Tibial artery (tissue), 4 donors: ENCODE results near the gene ACER3.
"Not testable (repeated sequence)": the region's sequence is repeated elsewhere in the genome, so short reads cannot be mapped to it uniquely, and the experiment has no call there.

Experiments
- DNase-seq, 2 donors: peaks; one replicate each; pipeline ENCODE4 v3.0.0-alpha.2; 2019
- H3K27ac ChIP-seq, 2 donors: fragments of 200-600 bp; sonication (generic) in 1 of 2; 1 replicate in 1 of 2; 2 replicates in 1 of 2; pipeline ENCODE4 v1.5.1; 2018 to 2019; ENCODE audit warnings: mild to moderate bottlenecking in 1 of 2
- H3K27me3 ChIP-seq, 2 donors: fragments of 200-600 bp; sonication (generic) in 1 of 2; one replicate each; pipeline versions ENCODE4 v1.5.1 to v1.6.0; 2016 to 2019
- H3K36me3 ChIP-seq, 3 donors: fragments of 200-600 bp; sonication (generic) in 2 of 3; one replicate each; pipeline ENCODE4 v1.5.1; 2016 to 2019; ENCODE audit warnings: mild to moderate bottlenecking in 2 of 3
- H3K4me1 ChIP-seq, 4 donors: fragments of 200-600 bp; sonication (generic) in 2 of 4; 1 replicate in 3 of 4; 2 replicates in 1 of 4; pipeline ENCODE4 v1.5.1; 2016 to 2019
- H3K4me3 ChIP-seq, 2 donors: fragments of 200-600 bp; sonication (generic) in 1 of 2; 1 replicate in 1 of 2; 2 replicates in 1 of 2; pipeline ENCODE4 v1.5.1; 2018 to 2019; ENCODE audit warnings: mild to moderate bottlenecking in 2 of 2
- H3K9me3 ChIP-seq, 3 donors: fragments of 200-600 bp; sonication (generic) in 1 of 3; one replicate each; pipeline ENCODE4 v1.5.1; 2016 to 2019
- CTCF ChIP-seq, 2 experiments: fragments of 200-600 bp in 1 of 2; fragments of 450-650 bp in 1 of 2; IDR thresholded peaks; one replicate each; pipeline ENCODE4 v1.5.1; 2017 to 2019; ENCODE audit warnings: antibody characterized with exemption in 2 of 2, mild to moderate bottlenecking in 1 of 2, moderate library complexity in 1 of 2
- intact Hi-C: fragments of 100-400 bp; cut with DNase I; formaldehyde crosslinking; loops from one replicate; pipeline ENCODE4 v1.15.0; 2023; ENCODE audit warnings: low total_unique reads

ACER3 gene

GRCh38 chr11:77014669-77015068 lies 154.0 kb downstream of the ACER3 start:
- peaks cover 0 to 10% (median 7%) of the 10 kb centered on the region in 3 donors for H3K36me3 ChIP-seq
- H3K27me3 ChIP-seq: no peaks in the 10 kb centered on the region
- H3K9me3 ChIP-seq: no peaks in the 10 kb centered on the region
- intact Hi-C loops: no loop called here
- H3K4me3 ChIP-seq: no peak overlapping the region
- H3K4me1 ChIP-seq: no peaks in the 10 kb centered on the region
- H3K27ac ChIP-seq: no peak overlapping the region
- no peak for TF ChIP-seq CTCF (IDR thresholded peaks at IDR 0.05)
- DNase-seq: no peak

- H3K4me3 ChIP-seq, H3K4me1 ChIP-seq, H3K27ac ChIP-seq, H3K27me3 ChIP-seq, H3K9me3 ChIP-seq, DNase-seq, intact Hi-C loops: not testable (repeated sequence)
- H3K36me3 ChIP-seq: peaks cover 0 to 30% (median 7%) of the 10 kb centered on the region in 3 donors
These were observed 157.7 kb downstream of the ACER3 start for GRCh38 chr11:77018396-77018924.

- DNase-seq: no peak
- no peak for TF ChIP-seq CTCF (IDR thresholded peaks at IDR 0.05)
- Histone ChIP-seq H3K9me3 (no peaks in the 10 kb centered on the region), H3K36me3 (peaks cover 0 to 30% (median 7%) of the 10 kb centered on the region in 3 donors), H3K4me1 (no peaks in the 10 kb centered on the region), H3K27ac (no peak overlapping the region), H3K4me3 (no peak overlapping the region), H3K27me3 (no peaks in the 10 kb centered on the region)
- intact Hi-C loops: no loop called here
These were observed 159.4 kb downstream of the ACER3 start for GRCh38 chr11:77019976-77020595.

GRCh38 chr11:77020734-77021133 lies 160.0 kb downstream of the ACER3 start:
- Histone ChIP-seq H3K27ac (no peak overlapping the region), H3K36me3 (peaks cover 0 to 30% (median 7%) of the 10 kb centered on the region in 3 donors), H3K4me3 (no peak overlapping the region), H3K4me1 (no peaks in the 10 kb centered on the region), H3K27me3 (no peaks in the 10 kb centered on the region), H3K9me3 (no peaks in the 10 kb centered on the region)
- intact Hi-C loops: no loop called here
- no peak for DNase-seq
- no peak for TF ChIP-seq CTCF (IDR thresholded peaks at IDR 0.05)

- no peak overlapping the region for H3K27ac ChIP-seq
- no peak overlapping the region for H3K4me3 ChIP-seq
- DNase-seq: no peak
- no peaks in the 10 kb centered on the region for H3K27me3 ChIP-seq
- TF ChIP-seq CTCF (IDR thresholded peaks at IDR 0.05): no peak
- H3K36me3 ChIP-seq: peaks cover 0 to 19% (median 0%) of the 10 kb centered on the region in 3 donors
- intact Hi-C loops: no loop called here
- no peaks in the 10 kb centered on the region for H3K4me1 ChIP-seq
- H3K9me3 ChIP-seq: no peaks in the 10 kb centered on the region
These were observed 164.0 kb downstream of the ACER3 start for GRCh38 chr11:77024745-77025144.

GRCh38 chr11:77026221-77026620 lies 165.5 kb downstream of the ACER3 start:
- Histone ChIP-seq H3K27me3 (peaks cover 0 to 8% of the 10 kb centered on the region in 2 donors), H3K4me3 (no peak overlapping the region), H3K27ac (no peak overlapping the region), H3K9me3 (no peaks in the 10 kb centered on the region), H3K36me3 (peaks cover 0 to 6% (median 0%) of the 10 kb centered on the region in 3 donors), H3K4me1 (no peaks in the 10 kb centered on the region)
- no peak for TF ChIP-seq CTCF (IDR thresholded peaks at IDR 0.05)
- no peak for DNase-seq
- intact Hi-C loops: no loop called here
